GM20431 (cell line): Measurements from ENCODE around the gene EXOC2.
"Not testable (repeated sequence)": the region's sequence is repeated elsewhere in the genome, so short reads cannot be mapped to it uniquely, and the experiment has no call there.

Source experiments
- in situ Hi-C: fragments of 300-500 bp; cut with MseI, MboI; formaldehyde crosslinking; loops from one replicate; pipeline ENCODE4 v1.15.0; 2020; ENCODE audit warnings: low sequenced_read_pairs; ENCODE audit not compliant: unreplicated experiment

Gene EXOC2

GRCh38 chr6:641225-641985, 51.5 kb downstream of the EXOC2 start:
- in situ Hi-C loops: no loop called here

GRCh38 chr6:636488-636887, 56.5 kb downstream of the EXOC2 start:
- in situ Hi-C loops: no loop called here

- in situ Hi-C loops: no loop called here
These were observed 57.7 kb downstream of the EXOC2 start for GRCh38 chr6:635233-635632.

- in situ Hi-C loops: no loop called here
These were observed 59.3 kb downstream of the EXOC2 start for GRCh38 chr6:633611-634010.

- in situ Hi-C loops: no loop called here
These were observed 64.2 kb downstream of the EXOC2 start for GRCh38 chr6:628766-629165.

GRCh38 chr6:626236-626635, 66.7 kb downstream of the EXOC2 start:
- in situ Hi-C loops: no loop called here

- in situ Hi-C loops: no loop called here
These were observed 68.0 kb downstream of the EXOC2 start for GRCh38 chr6:624979-625378.

GRCh38 chr6:622462-622861, 70.5 kb downstream of the EXOC2 start:
- in situ Hi-C loops: no loop called here

GRCh38 chr6:621931-622330, 71.0 kb downstream of the EXOC2 start:
- in situ Hi-C loops: no loop called here

- in situ Hi-C loops: no loop called here
These were observed 72.0 kb downstream of the EXOC2 start for GRCh38 chr6:620950-621349.

GRCh38 chr6:620166-620565, 72.8 kb downstream of the EXOC2 start:
- in situ Hi-C loops: no loop called here

GRCh38 chr6:617456-618100, 75.4 kb downstream of the EXOC2 start:
- in situ Hi-C loops: no loop called here

GRCh38 chr6:613981-614380, 79.0 kb downstream of the EXOC2 start:
- in situ Hi-C loops: no loop called here

- in situ Hi-C loops: no loop called here
These were observed 81.0 kb downstream of the EXOC2 start for GRCh38 chr6:611928-612327.

GRCh38 chr6:610882-611281, 82.1 kb downstream of the EXOC2 start:
- in situ Hi-C loops: no loop called here

- in situ Hi-C loops: no loop called here
These were observed 83.0 kb downstream of the EXOC2 start for GRCh38 chr6:609905-610304.

GRCh38 chr6:606829-607379, 86.0 kb downstream of the EXOC2 start:
- in situ Hi-C loops: no loop called here

- in situ Hi-C loops: not testable (repeated sequence)
These were observed 87.0 kb downstream of the EXOC2 start for GRCh38 chr6:605895-606294.

GRCh38 chr6:604579-604978, 88.4 kb downstream of the EXOC2 start:
- in situ Hi-C loops: no loop called here

GRCh38 chr6:603265-603664, 89.7 kb downstream of the EXOC2 start:
- in situ Hi-C loops: no loop called here
